ES-I3 (cell line): ENCODE data around the gene IMPDH1.
A peak's percentile ranks its signal among the peaks of the same experiment; 100 is the strongest.

Source experiments
- H3K36me3 ChIP-seq: 2 replicates; pipeline ENCODE4 v1.6.1; 2013; ENCODE audit warnings: mild to moderate bottlenecking, low read length, control low read depth, moderate library complexity; ENCODE audit not compliant: insufficient read depth
- H3K4me1 ChIP-seq: 2 replicates; pipeline ENCODE4 v1.6.1; 2013; ENCODE audit warnings: mild to moderate bottlenecking, control low read depth, low read length; ENCODE audit not compliant: insufficient read depth
- H3K9ac ChIP-seq: 2 replicates; pipeline ENCODE4 v1.6.1; 2013; ENCODE audit warnings: low read depth, mild to moderate bottlenecking, low read length, moderate library complexity
- H3K9me3 ChIP-seq: 2 replicates; pipeline ENCODE4 v1.6.1; 2013; ENCODE audit warnings: mild to moderate bottlenecking, low read length, moderate library complexity; ENCODE audit not compliant: control insufficient read depth, insufficient read depth

Gene IMPDH1

GRCh38 chr7:128378637-128379036 lies 31.1 kb downstream of the IMPDH1 start:
- no peaks in the 10 kb centered on the region for H3K36me3 ChIP-seq
- peaks cover 9% of the 10 kb centered on the region; the same call in 1 of the 2 replicates for H3K4me1 ChIP-seq
- H3K9ac ChIP-seq = no peak overlapping the region
- no peaks in the 10 kb centered on the region for H3K9me3 ChIP-seq

GRCh38 chr7:128376077-128376476 lies 33.7 kb downstream of the IMPDH1 start:
- Histone ChIP-seq H3K9ac (no peak overlapping the region), H3K36me3 (no peaks in the 10 kb centered on the region), H3K4me1 (peaks cover 9% of the 10 kb centered on the region; the same call in 1 of the 2 replicates), H3K9me3 (no peaks in the 10 kb centered on the region)

- Histone ChIP-seq H3K36me3 (no peaks in the 10 kb centered on the region), H3K4me1 (no peaks in the 10 kb centered on the region), H3K9me3 (no peaks in the 10 kb centered on the region), H3K9ac (no peak overlapping the region)
Measured at GRCh38 chr7:128374041-128374440, 35.7 kb downstream of the IMPDH1 start.

GRCh38 chr7:128373606-128374005 lies 36.2 kb downstream of the IMPDH1 start:
- Histone ChIP-seq H3K4me1 (no peaks in the 10 kb centered on the region), H3K9me3 (no peaks in the 10 kb centered on the region), H3K36me3 (no peaks in the 10 kb centered on the region), H3K9ac (no peak overlapping the region)

GRCh38 chr7:128370491-128370890 lies 39.3 kb downstream of the IMPDH1 start:
- no peaks in the 10 kb centered on the region for H3K36me3 ChIP-seq
- H3K4me1 ChIP-seq = no peaks in the 10 kb centered on the region
- H3K9me3 ChIP-seq = no peaks in the 10 kb centered on the region
- no peak overlapping the region for H3K9ac ChIP-seq

GRCh38 chr7:128366986-128367385 lies 42.8 kb downstream of the IMPDH1 start:
- no peaks in the 10 kb centered on the region for H3K9me3 ChIP-seq
- H3K4me1 ChIP-seq = no peaks in the 10 kb centered on the region
- no peak overlapping the region for H3K9ac ChIP-seq
- no peaks in the 10 kb centered on the region for H3K36me3 ChIP-seq

GRCh38 chr7:128366300-128366699 lies 43.5 kb downstream of the IMPDH1 start:
- no peak overlapping the region for H3K9ac ChIP-seq
- H3K4me1 ChIP-seq = no peaks in the 10 kb centered on the region
- H3K36me3 ChIP-seq = no peaks in the 10 kb centered on the region
- H3K9me3 ChIP-seq = no peaks in the 10 kb centered on the region

- Histone ChIP-seq H3K9me3 (no peaks in the 10 kb centered on the region), H3K9ac (no peak overlapping the region), H3K36me3 (no peaks in the 10 kb centered on the region), H3K4me1 (no peaks in the 10 kb centered on the region)
Measured at GRCh38 chr7:128365432-128365831, 44.4 kb downstream of the IMPDH1 start.

GRCh38 chr7:128364166-128364870 lies 45.5 kb downstream of the IMPDH1 start:
- no peak overlapping the region for H3K9ac ChIP-seq
- no peaks in the 10 kb centered on the region for H3K9me3 ChIP-seq
- H3K36me3 ChIP-seq = no peaks in the 10 kb centered on the region
- no peaks in the 10 kb centered on the region for H3K4me1 ChIP-seq

GRCh38 chr7:128363261-128363721 lies 46.5 kb downstream of the IMPDH1 start:
- Histone ChIP-seq H3K36me3 (no peaks in the 10 kb centered on the region), H3K4me1 (no peaks in the 10 kb centered on the region)

GRCh38 chr7:128362670-128363069 lies 47.1 kb downstream of the IMPDH1 start:
- no peak overlapping the region for H3K9ac ChIP-seq
- H3K9me3 ChIP-seq = no peaks in the 10 kb centered on the region
- H3K36me3 ChIP-seq = no peaks in the 10 kb centered on the region
- no peaks in the 10 kb centered on the region for H3K4me1 ChIP-seq

More at GRCh38 chr7:128363261-128363721, 46.5 kb downstream of the IMPDH1 start:
- Histone ChIP-seq H3K9ac (no peak overlapping the region), H3K9me3 (no peaks in the 10 kb centered on the region)

- Histone ChIP-seq H3K9me3 (no peaks in the 10 kb centered on the region), H3K36me3 (no peaks in the 10 kb centered on the region), H3K4me1 (no peaks in the 10 kb centered on the region; the same call in 1 of the 2 replicates), H3K9ac (peak within 1 kb of the TSS; percentile 78; the same call in 1 of the 2 replicates)
Measured at GRCh38 chr7:128361411-128362379, 48.1 kb downstream of the IMPDH1 start, which contains the start of gene PRRT4. Gene PRRT4 (minus strand): TSS chr7:128361690.

GRCh38 chr7:128360359-128360678 lies 49.5 kb downstream of the IMPDH1 start:
- Histone ChIP-seq H3K36me3 (no peaks in the 10 kb centered on the region), H3K9ac (peak overlapping the region; percentile 78; the same call in 1 of the 2 replicates), H3K9me3 (no peaks in the 10 kb centered on the region), H3K4me1 (no peaks in the 10 kb centered on the region; the same call in 1 of the 2 replicates)

- Histone ChIP-seq H3K4me1 (no peaks in the 10 kb centered on the region; the same call in 1 of the 2 replicates), H3K9ac (peak overlapping the region; percentile 78; the same call in 1 of the 2 replicates), H3K36me3 (no peaks in the 10 kb centered on the region), H3K9me3 (no peaks in the 10 kb centered on the region)
Measured at GRCh38 chr7:128359939-128360338, 49.8 kb downstream of the IMPDH1 start.
